CMK (cell line): ENCODE measurements around the gene SPAG8.

Source experiments
- DNase-seq: peaks from one replicate; pipeline ENCODE4 v3.0.0-alpha.2; 2010; ENCODE audit warnings: low read depth

The SPAG8 gene

GRCh38 chr9:35812025-35812602 lies at the start of gene SPAG8:
TSS of gene SPAG8 (minus strand) at chr9:35812262. CDS start at chr9:35812147, 115 bp downstream.
- peak; percentile 98 for DNase-seq

DNA sequence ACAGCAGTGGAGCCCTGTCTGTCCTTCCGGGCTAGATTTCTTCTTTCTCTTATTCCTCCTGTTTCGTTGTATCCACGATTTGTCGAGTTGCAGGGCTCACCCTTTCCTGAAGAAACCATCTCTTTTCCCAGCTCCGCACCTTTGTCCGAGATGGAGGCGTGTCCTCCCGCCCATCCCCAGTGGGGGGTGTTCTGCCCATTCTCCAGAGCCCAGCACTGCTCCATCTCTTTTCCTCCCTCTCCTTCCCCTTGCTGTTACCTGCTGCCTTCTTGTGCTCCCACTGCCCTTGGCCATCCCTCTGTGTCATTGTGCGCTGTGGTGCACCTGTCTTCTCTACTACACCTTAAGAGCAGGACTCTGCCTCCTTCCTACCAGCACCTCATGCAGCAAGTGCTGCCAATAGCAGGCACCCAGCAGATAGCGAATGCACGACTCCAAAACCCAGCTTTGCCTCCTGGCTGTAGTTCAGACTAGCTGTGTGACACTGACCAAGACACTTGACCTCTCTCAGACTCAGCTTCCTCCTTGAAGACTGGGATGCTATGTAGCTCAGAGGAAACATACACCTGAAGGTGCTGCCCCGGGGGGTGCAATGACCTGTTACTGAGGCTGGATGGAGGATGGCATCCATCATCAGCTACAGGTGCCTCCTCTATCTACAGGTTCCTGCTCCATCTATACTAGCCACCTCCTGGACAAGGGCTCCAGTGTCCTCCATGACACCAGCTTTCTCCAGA lies 49.3 kb upstream of the SPAG8 start:
- no peak for DNase-seq

- DNase-seq, result no peak
Measured at GRCh38 chr9:35859990-35860339, 47.9 kb upstream of the SPAG8 start.

- no peak for DNase-seq
Measured at GRCh38 chr9:35859310-35859989, 47.4 kb upstream of the SPAG8 start.

DNA sequence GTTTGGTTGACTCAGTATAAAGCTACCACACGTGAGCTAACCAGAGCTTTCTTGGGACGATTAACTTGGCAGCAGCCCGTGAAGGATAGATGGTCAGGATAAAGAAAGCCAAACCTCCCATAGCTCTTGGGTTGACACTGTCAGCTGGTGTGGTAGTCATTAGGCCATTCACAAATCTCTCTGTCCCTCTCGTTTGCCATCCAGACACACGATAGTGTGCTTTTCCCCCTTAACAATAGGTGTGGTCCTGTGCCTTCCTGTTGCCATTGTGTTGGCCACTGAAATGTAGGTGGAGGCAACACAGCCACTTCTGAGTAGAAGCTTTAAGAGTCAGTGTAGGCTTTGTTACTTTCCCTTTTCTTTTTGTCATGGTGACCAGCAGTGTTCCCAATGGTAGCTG lies 46.4 kb upstream of the SPAG8 start:
- no peak for DNase-seq

- no peak for DNase-seq
Measured at GRCh38 chr9:35856882-35857281, 44.8 kb upstream of the SPAG8 start.

GRCh38 chr9:35856206-35856605 lies 44.1 kb upstream of the SPAG8 start:
- DNase-seq, result no peak

DNA sequence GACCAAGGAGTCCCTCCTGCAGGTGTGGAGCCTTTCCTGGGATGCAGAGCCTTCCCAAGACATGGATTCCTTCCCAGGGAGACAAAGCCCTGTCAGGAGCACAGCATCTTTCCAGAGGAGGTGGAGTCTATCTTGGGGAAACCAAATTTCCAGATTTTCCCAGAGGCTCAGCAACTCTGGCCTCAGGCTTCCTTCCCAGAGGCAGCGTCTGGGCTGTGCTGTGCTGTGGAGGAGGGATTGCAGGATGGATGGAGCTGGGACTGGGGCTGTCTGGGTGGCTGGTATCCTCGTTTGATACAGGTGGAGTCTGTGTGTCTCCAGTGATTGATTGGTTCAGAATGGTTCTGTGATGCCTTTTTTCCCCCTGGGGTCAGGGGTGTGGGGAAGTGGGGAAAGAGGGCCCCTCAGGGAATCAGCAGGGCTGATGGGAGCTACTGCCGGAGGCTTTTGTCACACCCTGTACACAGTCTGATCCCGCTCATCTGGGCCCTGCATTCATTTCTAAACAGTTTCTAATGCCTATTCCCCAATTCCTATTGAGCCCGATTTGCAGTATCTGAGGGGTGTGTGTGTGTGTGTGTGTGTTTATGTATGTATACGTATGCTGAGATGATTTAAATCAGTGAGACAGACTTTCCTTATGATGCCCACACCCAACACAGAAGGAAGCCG lies 42.2 kb upstream of the SPAG8 start:
- DNase-seq, result no peak

DNA sequence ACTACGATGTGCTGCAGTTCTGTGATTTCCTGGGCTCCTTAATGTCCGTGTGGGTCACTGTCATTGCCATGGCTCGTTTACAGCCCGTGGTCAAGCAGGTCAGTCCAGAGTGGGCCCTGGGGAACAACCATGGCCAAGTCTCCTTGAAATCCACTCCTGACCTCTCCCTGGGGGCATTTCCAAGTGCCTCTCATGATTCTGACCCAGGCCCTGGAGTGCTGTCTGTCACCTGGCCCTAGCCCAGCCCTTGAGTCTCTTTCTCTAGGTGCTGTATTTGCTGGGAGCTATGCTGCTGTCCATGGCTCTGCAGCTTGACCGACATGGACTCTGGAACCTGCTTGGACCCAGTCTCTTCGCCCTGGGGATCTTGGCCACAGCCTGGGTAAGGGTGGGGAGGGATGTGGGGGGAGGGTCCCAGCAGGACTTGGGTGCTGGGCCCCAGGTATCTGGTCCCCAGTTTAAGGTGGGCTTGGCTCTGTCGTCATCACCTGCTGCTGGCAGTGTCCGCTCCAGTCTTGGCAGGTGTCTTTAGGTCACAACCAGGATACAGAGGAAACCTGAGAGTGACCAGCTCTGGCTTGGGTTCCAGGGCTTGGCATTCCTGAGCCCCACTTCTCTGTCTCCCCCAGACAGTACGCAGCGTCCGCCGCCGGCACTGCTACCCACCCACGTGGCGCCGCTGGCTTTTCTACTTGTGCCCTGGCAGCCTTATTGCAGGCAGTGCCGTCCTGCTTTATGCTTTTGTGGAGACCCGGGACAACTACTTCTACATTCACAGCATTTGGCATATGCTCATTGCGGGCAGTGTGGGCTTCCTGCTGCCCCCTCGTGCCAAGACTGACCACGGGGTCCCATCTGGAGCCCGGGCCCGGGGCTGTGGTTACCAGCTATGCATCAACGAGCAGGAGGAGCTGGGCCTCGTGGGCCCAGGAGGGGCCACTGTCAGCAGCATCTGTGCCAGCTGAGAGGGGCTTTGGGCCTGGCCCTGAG lies 41.1 kb upstream of the SPAG8 start:
- no peak for DNase-seq

DNA sequence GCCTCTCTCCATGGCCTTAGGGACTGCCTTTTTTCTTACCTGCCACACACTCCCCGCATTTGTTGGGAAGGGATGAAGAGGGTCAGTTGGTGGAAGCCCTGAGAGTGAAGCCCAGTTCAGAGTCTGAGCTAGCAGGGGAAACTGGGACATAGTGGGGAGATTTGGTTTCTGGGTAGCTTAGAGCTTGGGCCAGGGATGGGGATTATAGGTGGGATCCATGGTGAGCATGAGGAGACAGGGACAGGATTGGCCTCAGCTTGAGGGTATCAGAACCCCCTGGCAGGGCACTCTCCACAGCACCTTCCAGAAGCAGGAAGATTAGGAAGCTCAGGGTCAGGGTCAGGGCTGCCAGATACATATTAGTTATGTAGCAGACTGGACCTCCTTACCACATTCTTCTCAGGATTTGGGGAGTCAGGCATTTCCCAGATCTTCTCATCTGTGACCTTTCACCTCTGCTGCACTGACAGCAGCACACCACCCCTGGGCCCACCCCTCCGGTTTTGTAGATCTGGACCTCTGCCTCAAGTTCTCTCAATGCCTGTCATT lies 40.3 kb upstream of the SPAG8 start:
- no peak for DNase-seq

DNA sequence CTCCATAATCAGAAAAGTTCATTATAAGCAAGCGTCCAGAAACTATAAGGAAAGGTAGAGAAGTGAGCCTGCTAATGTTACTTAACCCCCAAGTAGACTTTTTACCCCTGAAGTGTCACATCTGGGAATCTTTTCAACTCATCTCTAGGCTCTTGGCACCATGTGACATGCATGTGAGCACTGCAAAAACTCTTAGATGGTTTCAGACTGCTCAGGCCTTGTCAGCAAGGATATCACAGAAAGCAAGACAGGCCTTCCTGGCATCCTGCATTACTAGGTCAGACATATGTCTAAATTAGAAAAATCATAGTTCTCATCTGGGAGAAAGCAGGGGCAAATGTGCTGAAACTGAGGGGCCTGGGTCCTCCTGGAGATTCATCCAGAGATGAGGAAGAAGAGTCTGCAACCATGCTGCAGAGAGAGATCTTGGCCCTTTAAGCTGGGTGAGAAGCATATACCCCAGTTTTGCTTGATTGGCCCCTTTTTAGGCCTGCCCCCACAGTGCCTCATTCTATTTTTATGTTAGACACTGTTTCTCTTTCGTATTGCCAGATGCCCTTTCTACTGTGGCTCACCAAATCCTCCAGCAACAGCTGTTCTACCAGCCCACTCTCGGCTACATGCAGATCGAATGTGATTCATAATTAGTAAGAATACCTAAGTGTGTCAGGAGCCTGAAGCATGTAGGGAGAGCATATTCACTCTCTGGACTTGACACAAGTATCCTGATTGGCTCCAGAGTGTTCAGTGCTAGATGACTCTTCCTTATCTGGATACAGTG lies 35.9 kb upstream of the SPAG8 start:
- DNase-seq, result no peak

DNA sequence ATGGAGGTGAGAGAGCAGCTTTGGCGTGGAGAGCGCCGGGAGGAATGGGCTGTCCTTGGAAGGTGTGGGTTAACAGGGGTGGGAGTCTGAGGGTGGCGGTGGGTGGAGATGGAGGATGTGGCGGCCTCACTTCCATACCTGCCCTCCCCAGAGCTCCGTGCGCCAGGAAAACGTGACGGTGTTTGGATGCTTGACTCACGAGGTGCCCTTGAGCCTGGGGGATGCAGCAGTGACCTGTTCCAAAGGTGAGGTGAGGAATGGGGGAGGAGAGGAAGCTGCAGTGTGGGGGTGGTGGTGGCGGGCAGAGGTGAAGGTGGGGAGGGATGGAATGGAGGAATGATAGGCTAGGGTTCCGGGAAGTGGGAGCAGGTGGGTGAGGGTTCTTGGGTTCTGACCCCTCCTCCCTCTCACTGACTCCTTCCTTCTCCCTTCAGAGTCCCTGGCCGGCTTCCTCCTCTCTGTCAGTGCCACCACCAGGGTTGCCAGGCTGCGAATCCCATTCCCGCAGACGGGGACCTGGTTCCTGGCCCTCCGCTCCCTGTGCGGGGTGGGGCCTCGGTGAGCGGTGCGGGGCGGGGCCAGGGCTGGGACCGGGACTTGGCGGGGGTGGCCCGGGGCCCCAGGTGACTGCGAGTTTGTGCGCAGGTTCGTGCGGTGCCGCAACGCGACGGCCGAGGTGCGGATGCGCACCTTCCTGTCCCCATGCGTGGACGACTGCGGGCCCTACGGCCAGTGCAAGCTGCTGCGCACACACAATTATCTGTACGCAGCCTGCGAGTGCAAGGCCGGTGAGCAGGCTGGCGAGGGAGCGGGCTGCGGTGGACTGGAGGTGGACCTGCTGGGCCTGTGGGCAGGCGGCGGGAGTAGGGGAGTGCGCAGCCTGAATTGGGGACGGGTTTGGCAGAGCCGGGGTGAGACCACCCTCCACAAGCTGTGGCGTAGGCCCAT lies 34.0 kb upstream of the SPAG8 start:
- no peak for DNase-seq

GRCh38 chr9:35844628-35845270 lies 32.7 kb upstream of the SPAG8 start:
- no peak for DNase-seq

DNA sequence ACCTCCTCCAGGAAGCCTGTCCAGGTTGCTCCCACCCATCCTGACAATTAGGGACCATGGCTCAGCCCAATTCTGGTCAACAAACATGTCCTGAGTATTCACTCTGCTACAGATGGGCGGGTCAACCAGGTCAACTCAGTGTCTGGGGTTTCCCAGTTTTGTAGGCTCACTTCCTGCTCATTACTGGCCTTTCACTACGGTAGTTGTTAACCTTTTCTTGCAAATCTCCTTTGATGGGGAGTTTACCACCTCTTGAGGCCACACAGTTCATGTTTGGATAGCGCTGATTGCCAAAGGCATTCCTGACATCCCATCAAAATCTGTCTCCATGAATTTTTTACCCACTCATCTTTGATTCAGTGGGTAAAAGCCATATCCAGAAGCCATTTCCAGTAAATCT lies 30.7 kb upstream of the SPAG8 start:
- DNase-seq, result no peak

GRCh38 chr9:35842020-35842745 lies 30.1 kb upstream of the SPAG8 start:
- DNase-seq, result no peak

DNA sequence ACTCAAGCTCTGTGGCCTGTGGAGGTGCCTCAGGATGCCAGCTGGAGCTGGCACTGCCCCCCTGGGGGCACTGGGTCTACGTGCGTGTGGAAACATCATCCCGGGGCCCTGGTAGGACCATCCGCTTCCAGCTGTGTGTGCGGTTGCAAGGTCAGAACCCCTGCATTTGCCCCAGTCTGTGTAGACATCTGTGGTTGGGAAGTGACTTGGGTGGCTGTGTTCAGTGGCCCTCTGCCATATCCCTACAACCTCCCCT lies 29.5 kb upstream of the SPAG8 start:
- no peak for DNase-seq

DNA sequence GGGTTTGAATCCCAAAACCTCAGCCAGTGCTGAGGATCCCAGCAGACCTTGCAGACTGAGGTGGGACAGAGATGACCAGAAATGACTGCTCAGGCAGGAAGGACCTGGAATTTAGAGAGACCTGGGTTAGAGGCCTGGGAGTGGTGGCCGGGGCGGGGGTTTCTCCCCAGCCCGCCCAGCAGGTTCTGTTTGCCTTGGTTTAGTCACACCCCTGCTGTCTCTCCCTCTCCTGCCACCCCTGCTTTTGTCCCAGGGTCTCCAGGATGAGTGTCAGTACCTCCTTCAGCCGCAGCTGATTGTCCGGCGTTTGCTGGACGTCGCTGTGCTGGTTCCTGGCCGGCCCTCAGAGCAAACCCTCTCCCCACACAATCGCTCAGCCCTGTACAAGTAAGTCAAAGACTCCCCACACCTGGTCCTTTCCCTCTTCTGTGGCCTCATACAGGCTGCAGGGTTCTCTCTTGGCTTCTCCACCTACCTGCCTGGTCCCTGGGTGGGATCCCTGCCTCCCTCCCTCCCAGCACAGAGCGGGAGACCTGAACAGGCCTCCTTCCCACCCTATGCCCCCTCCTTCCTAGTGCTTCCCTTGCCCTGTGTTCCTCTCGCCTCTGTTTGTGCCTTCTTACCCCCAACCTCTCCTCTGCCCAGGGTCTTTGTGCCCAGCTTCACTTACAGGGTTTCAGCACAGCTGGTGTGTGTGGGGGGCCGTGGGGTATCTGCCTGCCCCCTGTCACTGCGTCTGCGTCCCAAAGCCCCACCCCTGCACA lies 29.0 kb upstream of the SPAG8 start:
- no peak for DNase-seq

DNA sequence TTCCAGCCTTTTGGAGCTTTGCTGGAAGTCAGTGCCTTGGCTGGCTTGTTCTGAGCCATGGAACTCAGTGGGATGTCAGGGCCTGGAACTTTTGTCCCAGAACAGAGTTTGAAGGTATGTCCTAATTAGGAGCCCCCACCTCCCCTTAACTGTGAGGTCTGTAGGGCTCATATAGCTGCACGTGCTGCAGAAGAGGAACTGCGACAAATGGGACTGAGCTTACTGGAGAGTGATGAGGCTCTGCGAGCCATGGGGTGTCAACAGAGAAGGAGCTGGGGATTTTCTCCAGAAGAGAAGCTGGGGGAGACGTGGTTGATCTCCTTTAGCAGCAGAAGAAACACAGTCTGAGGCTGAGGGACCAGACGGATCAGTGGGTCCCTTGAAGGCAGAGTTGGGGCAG lies 27.9 kb upstream of the SPAG8 start:
- no peak for DNase-seq
